Immature natural killer cell (primary cell): ENCODE data around the gene SEPSECS. TPM values are rescaled to one million over a fixed set of nuclear protein-coding genes. Genes with fewer than 3 reads are reported as not detected.

Source experiments
- DNase-seq, 3 donors: peaks; one replicate each; pipeline ENCODE4 v3.0.0; 2022; ENCODE audit warnings: mixed read lengths in 1 of 3
- H3K27ac Mint-ChIP-seq, 6 donors: one replicate each; pipeline ENCODE4 v1.8.0; 2020; ENCODE audit warnings: mixed read lengths in 6 of 6, mild to moderate bottlenecking in 5 of 6, inconsistent platforms in 4 of 6, moderate library complexity in 3 of 6
- H3K27me3 Mint-ChIP-seq, 3 donors: one replicate each; pipeline ENCODE4 v1.8.0; 2020 to 2021; ENCODE audit warnings: low read depth in 3 of 3, mild to moderate bottlenecking in 3 of 3, mixed read lengths in 3 of 3, moderate library complexity in 3 of 3, inconsistent platforms in 1 of 3
- H3K36me3 Mint-ChIP-seq, 3 donors: one replicate each; pipeline ENCODE4 v1.8.0; 2020; ENCODE audit warnings: mixed read lengths in 3 of 3, inconsistent platforms in 2 of 3, mild to moderate bottlenecking in 2 of 3
- H3K4me1 Mint-ChIP-seq, 2 donors: one replicate each; pipeline ENCODE4 v1.8.0; 2020; ENCODE audit warnings: inconsistent platforms in 2 of 2, mild to moderate bottlenecking in 2 of 2, mixed read lengths in 2 of 2, moderate library complexity in 1 of 2
- H3K4me3 Mint-ChIP-seq, 5 donors: one replicate each; pipeline ENCODE4 v1.8.0; 2020; ENCODE audit warnings: mild to moderate bottlenecking in 5 of 5, mixed read lengths in 5 of 5, inconsistent platforms in 3 of 5, moderate library complexity in 3 of 5
- H3K9me3 Mint-ChIP-seq, 6 donors: one replicate each; pipeline ENCODE4 v1.8.0; 2020; ENCODE audit warnings: mild to moderate bottlenecking in 6 of 6, mixed read lengths in 6 of 6, inconsistent platforms in 4 of 6, moderate library complexity in 3 of 6
- polyA plus RNA-seq, 3 donors: library from polyadenylated mRNA; unstranded; fragments of 300-500 nt; fragmentation: Illumina TruSeq; gene quantifications; one replicate each; pipeline ENCODE4 v1.2.3, GENCODE V29; 2021

The SEPSECS gene
- polyA plus RNA-seq, 3 donors from 2014 or later = 2.1 to 6.0 (median 4.6) TPM

DNA sequence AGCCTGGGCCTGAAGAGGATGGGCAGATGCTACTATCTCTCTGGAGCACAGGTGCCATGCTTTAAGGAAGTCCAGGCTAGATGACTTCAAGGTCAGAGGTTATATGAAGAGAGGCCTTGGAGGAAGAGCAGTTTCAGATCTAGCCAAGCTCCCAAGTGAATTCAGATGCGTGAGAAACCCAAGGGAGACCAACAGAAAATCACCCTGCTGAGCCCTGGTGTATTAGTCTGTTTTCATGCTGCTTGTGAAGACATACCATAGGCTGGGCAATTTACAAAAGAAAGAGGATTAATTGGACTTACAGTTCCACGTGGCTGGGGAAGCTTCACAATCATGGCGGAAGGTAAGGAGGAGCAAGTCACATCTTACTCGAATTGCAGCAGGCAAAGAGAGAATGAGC is 81.7 kb downstream of the SEPSECS start:
- no peaks in the 10 kb centered on the region for H3K36me3 Mint-ChIP-seq
- H3K27me3 Mint-ChIP-seq = peaks cover 1 to 7% (median 2%) of the 10 kb centered on the region in 3 donors
- no peak for DNase-seq
- no peak overlapping the region for H3K4me3 Mint-ChIP-seq
- H3K9me3 Mint-ChIP-seq = peaks cover 0 to 6% (median 0%) of the 10 kb centered on the region in 6 donors
- H3K4me1 Mint-ChIP-seq = no peaks in the 10 kb centered on the region
- no peak overlapping the region for H3K27ac Mint-ChIP-seq

DNA sequence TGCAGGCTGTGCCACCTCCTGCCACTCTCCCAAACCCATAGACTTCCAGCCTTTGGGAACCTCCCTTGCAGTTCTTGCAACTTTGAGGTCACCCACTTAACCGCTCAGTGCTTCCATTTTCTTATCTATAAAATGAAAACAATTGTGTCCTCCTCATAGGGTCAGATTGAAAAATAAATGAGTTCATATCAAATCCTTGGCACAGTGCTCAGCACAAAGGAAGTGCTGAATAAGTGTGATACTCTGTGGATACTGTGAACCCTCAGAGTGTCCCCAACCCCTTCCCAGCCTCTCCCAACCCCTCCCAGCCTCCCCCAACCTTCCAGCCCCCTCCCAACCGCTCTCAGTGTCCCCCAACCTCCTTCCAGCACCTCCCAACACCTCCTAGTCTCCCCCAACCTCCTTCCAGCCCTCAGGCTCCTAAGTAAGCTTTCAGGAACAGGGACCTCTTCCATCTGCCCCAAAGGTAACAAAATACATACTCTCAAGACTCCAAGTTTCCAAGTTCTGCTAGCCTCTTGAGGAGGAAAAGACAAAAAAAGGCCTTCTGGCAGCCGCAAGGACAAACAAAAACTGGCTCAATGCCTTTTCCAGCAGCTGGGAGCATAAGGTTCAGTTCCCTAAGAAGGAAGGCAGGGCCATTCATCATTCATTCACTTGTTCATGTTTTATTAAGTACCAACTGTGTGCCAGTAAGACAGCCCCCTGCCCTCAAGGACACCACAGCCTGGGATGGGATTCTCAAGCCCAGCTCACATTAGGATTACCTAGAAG is 83.4 kb downstream of the SEPSECS start:
- Mint-ChIP-seq H3K27ac (no peak overlapping the region), H3K4me1 (no peaks in the 10 kb centered on the region), H3K36me3 (no peaks in the 10 kb centered on the region), H3K4me3 (no peak overlapping the region), H3K9me3 (peaks cover 0 to 4% (median 0%) of the 10 kb centered on the region in 6 donors), H3K27me3 (peaks cover 2 to 4% (median 3%) of the 10 kb centered on the region in 3 donors)
- DNase-seq = no peak

DNA sequence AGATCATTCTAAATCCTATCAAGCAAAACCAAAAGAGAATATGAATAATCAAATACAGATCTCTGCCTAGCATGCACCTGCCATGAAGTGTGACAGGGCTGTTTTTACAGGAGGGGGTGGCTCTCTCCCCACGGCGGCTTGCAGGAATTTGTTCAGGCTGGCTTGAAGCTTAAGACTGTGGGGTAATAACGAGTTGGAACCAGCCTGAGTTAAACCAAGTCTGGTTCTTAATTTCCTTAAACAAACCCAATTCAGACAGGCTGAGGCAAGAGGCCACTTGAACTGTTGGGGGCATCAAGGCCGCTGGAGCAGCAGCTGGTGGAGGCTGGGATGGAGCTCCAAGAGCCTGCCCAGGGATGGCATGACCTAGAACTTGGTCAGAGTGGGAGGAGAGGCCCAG is 84.4 kb downstream of the SEPSECS start:
- Mint-ChIP-seq H3K9me3 (peaks cover 0 to 7% (median 0%) of the 10 kb centered on the region in 6 donors), H3K27me3 (peaks cover under 1 to 3% (median 2%) of the 10 kb centered on the region in 3 donors), H3K4me1 (no peaks in the 10 kb centered on the region), H3K36me3 (no peaks in the 10 kb centered on the region), H3K4me3 (no peak overlapping the region), H3K27ac (no peak overlapping the region)
- no peak for DNase-seq

DNA sequence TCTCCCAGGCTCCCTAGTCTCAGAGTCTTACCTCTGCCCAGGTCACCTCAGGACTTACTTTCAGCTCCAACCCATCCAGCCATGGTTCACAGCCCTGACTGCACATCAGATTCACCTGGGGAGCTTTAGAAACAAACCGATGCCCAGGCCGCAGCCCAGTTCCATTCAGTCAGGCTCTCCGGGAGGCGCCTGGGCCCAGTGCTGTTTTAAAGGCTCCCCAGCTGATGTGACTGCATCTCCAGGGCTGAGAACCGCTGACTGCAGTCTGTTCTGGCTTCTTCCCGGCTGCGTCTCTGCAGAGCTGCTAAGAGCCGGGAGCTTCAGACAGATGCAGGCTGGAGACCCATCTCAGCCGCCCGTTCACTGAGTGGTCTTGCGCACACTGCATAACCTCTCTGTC is 85.1 kb downstream of the SEPSECS start:
- Mint-ChIP-seq H3K4me1 (no peaks in the 10 kb centered on the region), H3K9me3 (peaks cover 0 to 7% (median 0%) of the 10 kb centered on the region in 6 donors), H3K4me3 (no peak overlapping the region), H3K27ac (no peak overlapping the region), H3K27me3 (peaks cover 2 to 5% (median 2%) of the 10 kb centered on the region in 3 donors), H3K36me3 (no peaks in the 10 kb centered on the region)
- no peak for DNase-seq

DNA sequence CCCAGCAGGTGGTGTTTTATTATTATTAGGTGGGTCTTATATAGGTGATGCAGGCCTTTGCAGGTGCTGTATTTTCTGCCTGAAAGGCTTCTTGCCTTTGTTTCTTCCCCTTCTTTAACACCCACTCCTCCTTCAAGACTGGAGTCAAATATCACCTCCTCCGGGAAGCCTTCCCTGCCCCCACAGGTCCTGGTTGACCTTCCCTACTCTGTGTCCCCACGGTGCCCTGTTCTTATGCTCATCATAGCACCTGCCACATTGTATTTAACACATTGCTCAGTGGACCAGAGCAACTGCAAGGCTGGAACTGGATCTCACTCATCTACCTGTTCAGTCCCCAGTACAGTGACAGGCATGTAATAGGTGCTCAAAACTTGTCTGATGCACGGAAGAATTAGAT is 89.7 kb downstream of the SEPSECS start:
- Mint-ChIP-seq H3K27me3 (peaks cover 5 to 8% (median 5%) of the 10 kb centered on the region in 3 donors), H3K36me3 (no peaks in the 10 kb centered on the region), H3K4me1 (no peaks in the 10 kb centered on the region), H3K27ac (no peak overlapping the region), H3K9me3 (peaks cover 0 to 6% (median 0%) of the 10 kb centered on the region in 6 donors), H3K4me3 (no peak overlapping the region)
- DNase-seq = no peak

Other genes with a start within 250 kb of the SEPSECS start
- gene CCDC149, start 247.4 kb downstream of the SEPSECS start, polyA plus RNA-seq = under 1 TPM in 1 of 3 donors, not detected in 2; 0.20 TPM
- gene LGI2, start 129.5 kb downstream of the SEPSECS start, polyA plus RNA-seq = not detected
- gene PI4K2B, start 73.6 kb upstream of the SEPSECS start, polyA plus RNA-seq = 10 to 100 TPM in 1 of 3 donors, 1 to 10 TPM in 2; 9.2 to 10.3 (median 9.8) TPM
- gene ZCCHC4, start 152.3 kb upstream of the SEPSECS start, polyA plus RNA-seq = 1 to 10 TPM; 3.8 to 9.2 (median 4.6) TPM
- 10 to 100 TPM; 13.3 to 25.7 (median 18.6) TPM for gene ANAPC4, start 216.8 kb upstream of the SEPSECS start, polyA plus RNA-seq